Measurements from ENCODE around the gene IRF8.
"Not testable (repeated sequence)": the region's sequence is repeated elsewhere in the genome, so short reads cannot be mapped to it uniquely, and the experiment has no call there.

The IRF8 gene

DNA sequence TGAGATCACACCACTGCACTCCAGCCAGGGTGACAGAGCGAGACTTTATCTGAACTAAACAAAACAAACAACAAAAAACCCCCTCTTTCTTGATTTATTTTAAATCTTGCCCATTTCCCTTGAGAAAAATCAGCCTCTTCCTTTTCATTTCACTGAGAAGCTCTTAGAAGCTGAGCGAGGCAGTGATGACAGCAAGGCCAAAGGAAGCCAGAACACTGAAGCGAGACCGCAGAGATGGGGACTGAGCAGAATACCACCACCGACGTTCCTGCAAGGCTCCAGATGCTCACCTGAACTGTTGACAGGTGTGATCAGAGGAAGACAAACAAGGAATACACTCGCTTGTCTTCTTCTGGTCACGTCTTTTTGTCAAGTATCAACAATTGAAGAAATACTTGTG, 30.5 kb upstream of the IRF8 start:
- H3K27ac ChIP-seq (ENCODE audit: insufficient read depth in 1 of 2, low read depth in 1 of 2, low read length in 2 of 2, poor library complexity in 1 of 2, severe bottlenecking in 2 of 2) = no peak overlapping the region
- POLR2A ChIA-PET = no interaction called here
- peaks cover 0 to 13% (median 4%) of the 10 kb centered on the region in 4 experiments for H3K4me1 ChIP-seq (ENCODE audit: control extremely low read depth in 1 of 4, control insufficient read depth in 4 of 4, insufficient read depth in 4 of 4, low read length in 3 of 4)
- H3K9me3 ChIP-seq (ENCODE audit: control extremely low read depth in 1 of 5, control insufficient read depth in 4 of 5, insufficient read depth in 2 of 5, low read depth in 1 of 5, low read length in 4 of 5) = peaks cover 0 to 8% (median 2%) of the 10 kb centered on the region in 5 experiments
- peaks cover 0 to 35% (median 7%) of the 10 kb centered on the region in 5 experiments for H3K27me3 ChIP-seq (replicated peaks in 2 of 5; ENCODE audit: control insufficient read depth in 4 of 5, insufficient read depth in 5 of 5, low read length in 4 of 5)
- 94% methylated on average over 6 of the region's 8 CpGs for WGBS (ENCODE audit: insufficient coverage)
- DNase-seq = no peak
- H3K4me3 ChIP-seq (ENCODE audit: control insufficient read depth in 1 of 7, extremely low read depth in 1 of 7, insufficient read depth in 4 of 7, low read depth in 2 of 7, low read length in 6 of 7) = no peak overlapping the region
- H3K36me3 ChIP-seq (ENCODE audit: control insufficient read depth in 4 of 4, insufficient read depth in 4 of 4, low read length in 3 of 4) = no peaks in the 10 kb centered on the region
- CTCF ChIA-PET = no interaction called here

DNA sequence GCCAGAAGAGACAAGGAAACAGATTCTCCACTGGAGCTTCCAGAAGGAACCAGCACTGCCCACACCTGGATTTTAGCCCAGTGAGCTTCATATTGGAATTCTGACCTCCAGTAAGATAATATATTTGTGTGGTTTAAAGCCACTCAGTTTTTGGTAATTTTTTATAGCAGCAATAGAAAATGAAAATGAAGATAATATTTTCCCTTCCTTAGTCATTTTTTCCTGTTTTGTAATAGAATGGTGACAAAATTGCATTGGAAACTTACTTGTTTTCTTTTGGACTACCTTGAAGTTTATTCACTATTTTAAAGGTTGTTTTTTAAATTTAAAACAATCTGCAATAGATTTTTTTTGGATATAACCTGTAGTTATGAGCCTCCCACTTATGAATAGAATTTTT, 29.8 kb upstream of the IRF8 start:
- DNase-seq = no peak
- POLR2A ChIA-PET = no interaction called here
- Histone ChIP-seq H3K4me3 (ENCODE audit: control insufficient read depth in 1 of 7, extremely low read depth in 1 of 7, insufficient read depth in 4 of 7, low read depth in 2 of 7, low read length in 6 of 7) (no peak overlapping the region), H3K27me3 (replicated peaks in 2 of 5; ENCODE audit: control insufficient read depth in 4 of 5, insufficient read depth in 5 of 5, low read length in 4 of 5) (peaks cover 0 to 42% (median 7%) of the 10 kb centered on the region in 5 experiments), H3K4me1 (ENCODE audit: control extremely low read depth in 1 of 4, control insufficient read depth in 4 of 4, insufficient read depth in 4 of 4, low read length in 3 of 4) (peaks cover 0 to 13% (median 4%) of the 10 kb centered on the region in 4 experiments), H3K27ac (ENCODE audit: insufficient read depth in 1 of 2, low read depth in 1 of 2, low read length in 2 of 2, poor library complexity in 1 of 2, severe bottlenecking in 2 of 2) (no peak overlapping the region), H3K9me3 (ENCODE audit: control extremely low read depth in 1 of 5, control insufficient read depth in 4 of 5, insufficient read depth in 2 of 5, low read depth in 1 of 5, low read length in 4 of 5) (peaks cover 0 to 7% (median 2%) of the 10 kb centered on the region in 5 experiments), H3K36me3 (ENCODE audit: control insufficient read depth in 4 of 4, insufficient read depth in 4 of 4, low read length in 3 of 4) (no peaks in the 10 kb centered on the region)
- CTCF ChIA-PET = no interaction called here

GRCh38 chr16:85869785-85870558, 29.0 kb upstream of the IRF8 start:
- POLR2A ChIA-PET = no interaction called here
- no peak for DNase-seq
- Histone ChIP-seq H3K27ac (ENCODE audit: insufficient read depth in 1 of 2, low read depth in 1 of 2, low read length in 2 of 2, poor library complexity in 1 of 2, severe bottlenecking in 2 of 2) (no peak overlapping the region), H3K36me3 (ENCODE audit: control insufficient read depth in 4 of 4, insufficient read depth in 4 of 4, low read length in 3 of 4) (no peaks in the 10 kb centered on the region), H3K4me3 (ENCODE audit: control insufficient read depth in 1 of 7, extremely low read depth in 1 of 7, insufficient read depth in 4 of 7, low read depth in 2 of 7, low read length in 6 of 7) (no peak overlapping the region), H3K27me3 (replicated peaks in 2 of 5; ENCODE audit: control insufficient read depth in 4 of 5, insufficient read depth in 5 of 5, low read length in 4 of 5) (peaks cover 0 to 42% (median 7%) of the 10 kb centered on the region in 5 experiments), H3K9me3 (ENCODE audit: control extremely low read depth in 1 of 5, control insufficient read depth in 4 of 5, insufficient read depth in 2 of 5, low read depth in 1 of 5, low read length in 4 of 5) (peaks cover 0 to 7% (median 0%) of the 10 kb centered on the region in 5 experiments), H3K4me1 (ENCODE audit: control extremely low read depth in 1 of 4, control insufficient read depth in 4 of 4, insufficient read depth in 4 of 4, low read length in 3 of 4) (peaks cover 0 to 13% (median 4%) of the 10 kb centered on the region in 4 experiments)
- CTCF ChIA-PET = no interaction called here
- 62% methylated on average over 4 of the region's 12 CpGs for WGBS (ENCODE audit: insufficient coverage)

GRCh38 chr16:85871756-85872155, 27.2 kb upstream of the IRF8 start:
- no peak for DNase-seq
- Histone ChIP-seq H3K27me3 (replicated peaks in 2 of 5; ENCODE audit: control insufficient read depth in 4 of 5, insufficient read depth in 5 of 5, low read length in 4 of 5) (peaks cover 0 to 42% (median 7%) of the 10 kb centered on the region in 5 experiments), H3K4me1 (ENCODE audit: control extremely low read depth in 1 of 4, control insufficient read depth in 4 of 4, insufficient read depth in 4 of 4, low read length in 3 of 4) (peaks cover 0 to 13% (median 4%) of the 10 kb centered on the region in 4 experiments), H3K9me3 (ENCODE audit: control extremely low read depth in 1 of 5, control insufficient read depth in 4 of 5, insufficient read depth in 2 of 5, low read depth in 1 of 5, low read length in 4 of 5) (peaks cover 0 to 7% (median 0%) of the 10 kb centered on the region in 5 experiments), H3K27ac (ENCODE audit: insufficient read depth in 1 of 2, low read depth in 1 of 2, low read length in 2 of 2, poor library complexity in 1 of 2, severe bottlenecking in 2 of 2) (no peak overlapping the region), H3K4me3 (ENCODE audit: control insufficient read depth in 1 of 7, extremely low read depth in 1 of 7, insufficient read depth in 4 of 7, low read depth in 2 of 7, low read length in 6 of 7) (no peak overlapping the region), H3K36me3 (ENCODE audit: control insufficient read depth in 4 of 4, insufficient read depth in 4 of 4, low read length in 3 of 4) (no peaks in the 10 kb centered on the region)
- POLR2A ChIA-PET = no interaction called here
- CTCF ChIA-PET = no interaction called here
- 90% methylated on average over 3 of the region's 7 CpGs for WGBS (ENCODE audit: insufficient coverage)

GRCh38 chr16:85872734-85873133, 26.2 kb upstream of the IRF8 start:
- no peak overlapping the region for H3K27ac ChIP-seq (ENCODE audit: insufficient read depth in 1 of 2, low read depth in 1 of 2, low read length in 2 of 2, poor library complexity in 1 of 2, severe bottlenecking in 2 of 2)
- peaks cover 0 to 41% (median 7%) of the 10 kb centered on the region in 5 experiments for H3K27me3 ChIP-seq (replicated peaks in 2 of 5; ENCODE audit: control insufficient read depth in 4 of 5, insufficient read depth in 5 of 5, low read length in 4 of 5)
- 97% methylated on average over 7 of the region's 7 CpGs for WGBS (ENCODE audit: insufficient coverage)
- H3K36me3 ChIP-seq (ENCODE audit: control insufficient read depth in 4 of 4, insufficient read depth in 4 of 4, low read length in 3 of 4) = no peaks in the 10 kb centered on the region
- peaks cover 0 to 13% (median 4%) of the 10 kb centered on the region in 4 experiments for H3K4me1 ChIP-seq (ENCODE audit: control extremely low read depth in 1 of 4, control insufficient read depth in 4 of 4, insufficient read depth in 4 of 4, low read length in 3 of 4)
- ChIA-PET CTCF (no interaction called here), POLR2A (interaction anchor here (0.6 kb wide), 1 partner anchor 55 kb away, joined by 3 read pairs; no protein-coding TSS in a partner anchor)
- no peak for DNase-seq
- H3K9me3 ChIP-seq (ENCODE audit: control extremely low read depth in 1 of 5, control insufficient read depth in 4 of 5, insufficient read depth in 2 of 5, low read depth in 1 of 5, low read length in 4 of 5) = peaks cover 0 to 5% (median 0%) of the 10 kb centered on the region in 5 experiments
- no peak overlapping the region for H3K4me3 ChIP-seq (ENCODE audit: control insufficient read depth in 1 of 7, extremely low read depth in 1 of 7, insufficient read depth in 4 of 7, low read depth in 2 of 7, low read length in 6 of 7)

- WGBS (ENCODE audit: insufficient coverage) = 93% methylated on average over 7 of the region's 8 CpGs
- ChIA-PET CTCF (no interaction called here), POLR2A (interaction anchor here (0.6 kb wide), 1 partner anchor 54 kb away, joined by 3 read pairs; no protein-coding TSS in a partner anchor)
- H3K36me3 ChIP-seq (ENCODE audit: control insufficient read depth in 4 of 4, insufficient read depth in 4 of 4, low read length in 3 of 4) = no peaks in the 10 kb centered on the region
- no peak overlapping the region for H3K4me3 ChIP-seq (ENCODE audit: control insufficient read depth in 1 of 7, extremely low read depth in 1 of 7, insufficient read depth in 4 of 7, low read depth in 2 of 7, low read length in 6 of 7)
- peaks cover 0 to 13% (median 4%) of the 10 kb centered on the region in 4 experiments for H3K4me1 ChIP-seq (ENCODE audit: control extremely low read depth in 1 of 4, control insufficient read depth in 4 of 4, insufficient read depth in 4 of 4, low read length in 3 of 4)
- no peak overlapping the region for H3K27ac ChIP-seq (ENCODE audit: insufficient read depth in 1 of 2, low read depth in 1 of 2, low read length in 2 of 2, poor library complexity in 1 of 2, severe bottlenecking in 2 of 2)
- H3K27me3 ChIP-seq (replicated peaks in 2 of 5; ENCODE audit: control insufficient read depth in 4 of 5, insufficient read depth in 5 of 5, low read length in 4 of 5) = peaks cover 0 to 39% (median 7%) of the 10 kb centered on the region in 5 experiments
- H3K9me3 ChIP-seq (ENCODE audit: control extremely low read depth in 1 of 5, control insufficient read depth in 4 of 5, insufficient read depth in 2 of 5, low read depth in 1 of 5, low read length in 4 of 5) = peaks cover 0 to 4% (median 0%) of the 10 kb centered on the region in 5 experiments
- DNase-seq = no peak
Measured at GRCh38 chr16:85873153-85873552, 25.8 kb upstream of the IRF8 start.

DNA sequence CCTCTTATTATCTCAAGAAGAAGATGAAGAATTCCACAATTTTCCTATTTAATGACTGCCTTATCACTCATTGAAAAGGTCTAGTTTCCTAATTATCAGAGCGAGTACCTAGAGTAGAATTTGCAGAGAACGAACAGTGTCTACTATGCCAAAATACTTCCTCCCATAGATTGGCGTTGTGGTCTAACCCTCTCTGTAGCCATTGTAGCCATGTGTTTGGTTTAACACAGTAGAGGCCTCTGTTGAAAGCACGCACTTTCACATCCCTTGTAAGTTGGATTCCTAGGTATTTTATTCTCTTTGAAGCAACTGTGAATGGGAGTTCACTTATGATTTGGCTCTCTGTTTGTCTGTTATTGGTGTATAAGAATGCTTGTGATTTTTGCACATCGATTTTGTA, 24.9 kb upstream of the IRF8 start:
- H3K27ac ChIP-seq (ENCODE audit: insufficient read depth in 1 of 2, low read depth in 1 of 2, low read length in 2 of 2, poor library complexity in 1 of 2, severe bottlenecking in 2 of 2); CTCF ChIA-PET; POLR2A ChIA-PET; H3K36me3 ChIP-seq (ENCODE audit: control insufficient read depth in 4 of 4, insufficient read depth in 4 of 4, low read length in 3 of 4); H3K9me3 ChIP-seq (ENCODE audit: control extremely low read depth in 1 of 5, control insufficient read depth in 4 of 5, insufficient read depth in 2 of 5, low read depth in 1 of 5, low read length in 4 of 5); DNase-seq; H3K4me3 ChIP-seq (ENCODE audit: control insufficient read depth in 1 of 7, extremely low read depth in 1 of 7, insufficient read depth in 4 of 7, low read depth in 2 of 7, low read length in 6 of 7): not testable (repeated sequence)
- Histone ChIP-seq H3K27me3 (replicated peaks in 2 of 5; ENCODE audit: control insufficient read depth in 4 of 5, insufficient read depth in 5 of 5, low read length in 4 of 5) (peaks cover 0 to 39% (median 4%) of the 10 kb centered on the region in 5 experiments), H3K4me1 (ENCODE audit: control extremely low read depth in 1 of 4, control insufficient read depth in 4 of 4, insufficient read depth in 4 of 4, low read length in 3 of 4) (peaks cover 0 to 13% (median 4%) of the 10 kb centered on the region in 4 experiments)
- 94% methylated on average over 3 of the region's 5 CpGs for WGBS (ENCODE audit: insufficient coverage)

Data from common myeloid progenitor, CD34-positive (primary cell).